Suprapubic skin (tissue), 4 donors: ENCODE measurements around the gene PLCXD3.

ENCODE experiments used
- CTCF ChIP-seq, 2 donors: fragments of 200-600 bp in 1 of 2; fragments of 450-650 bp in 1 of 2; sonication (generic) in 1 of 2; IDR thresholded peaks; one replicate each; pipeline ENCODE4 v1.5.1; 2016 to 2019; ENCODE audit warnings: antibody characterized with exemption in 2 of 2, mild to moderate bottlenecking in 1 of 2, moderate library complexity in 1 of 2
- POLR2A ChIP-seq, 2 donors: fragments of 450-650 bp; IDR thresholded peaks; one replicate each; pipeline ENCODE4 v1.6.1; 2017; ENCODE audit warnings: antibody characterized with exemption in 2 of 2, mild to moderate bottlenecking in 2 of 2, moderate library complexity in 2 of 2
- POLR2AphosphoS5 ChIP-seq, 3 donors: sonication (generic); formaldehyde crosslinking; IDR thresholded peaks; one replicate each; pipeline ENCODE4 v1.6.1; 2017; ENCODE audit warnings: antibody characterized with exemption in 3 of 3

GRCh38 chr5:41370482-41370881 is 139.9 kb downstream of the PLCXD3 start:
- TF ChIP-seq CTCF (IDR thresholded peaks at IDR 0.05) (no peak), POLR2A (IDR thresholded peaks at IDR 0.05) (no peak), POLR2AphosphoS5 (IDR thresholded peaks at IDR 0.05) (no peak)
